BJ (cell line): ENCODE measurements around the gene DCAF12. TPM values are rescaled to one million over a fixed set of nuclear protein-coding genes. Genes with fewer than 3 reads are reported as not detected.

Experiments
- CTCF ChIA-PET: fragments of 350-600 bp; formaldehyde crosslinking; extraction: SDS; loops from one replicate; lab custom pipeline; 2021; ENCODE audit warnings: antibody characterized with exemption, inconsistent platforms; lab: Yijun Ruan, JAX
- POLR2A ChIA-PET: fragments of 300-600 bp; sonication (Branson Sonifier 250); formaldehyde crosslinking; extraction: SDS; loops from one replicate; lab custom pipeline; 2021; ENCODE audit warnings: antibody characterized with exemption; lab: Charles Lee
- DNase-seq: peaks from one replicate; pipeline ENCODE4 v3.0.0-alpha.2; 2011; ENCODE audit warnings: low read depth
- H3K27me3 ChIP-seq: 2 replicates; pipeline ENCODE4 v1.6.0; 2011; ENCODE audit warnings: low read length; ENCODE audit not compliant: control insufficient read depth, insufficient read depth
- H3K36me3 ChIP-seq: 2 replicates; pipeline ENCODE4 v1.5.1; 2011; ENCODE audit warnings: low read length; ENCODE audit not compliant: control insufficient read depth, insufficient read depth
- H3K4me3 ChIP-seq: 2 replicates; pipeline ENCODE4 v1.5.1; 2011; ENCODE audit warnings: low read depth, mild to moderate bottlenecking, control low read depth, low read length
- CTCF ChIP-seq: IDR thresholded peaks from 2 replicates; pipeline ENCODE4 v1.5.1; 2011; ENCODE audit warnings: low read depth, mild to moderate bottlenecking, control low read depth, inconsistent platforms, low read length, moderate library complexity; ENCODE audit not compliant: insufficient read depth
- polyA plus RNA-seq: library from polyadenylated mRNA; depleted of rRNA; stranded (reverse); fragments of >200 nt; gene quantifications from 2 replicates; pipeline ENCODE4 v1.2.3, GENCODE V29; 2011

The DCAF12 gene
- polyA plus RNA-seq, 1 experiment = 37.0 TPM

DNA sequence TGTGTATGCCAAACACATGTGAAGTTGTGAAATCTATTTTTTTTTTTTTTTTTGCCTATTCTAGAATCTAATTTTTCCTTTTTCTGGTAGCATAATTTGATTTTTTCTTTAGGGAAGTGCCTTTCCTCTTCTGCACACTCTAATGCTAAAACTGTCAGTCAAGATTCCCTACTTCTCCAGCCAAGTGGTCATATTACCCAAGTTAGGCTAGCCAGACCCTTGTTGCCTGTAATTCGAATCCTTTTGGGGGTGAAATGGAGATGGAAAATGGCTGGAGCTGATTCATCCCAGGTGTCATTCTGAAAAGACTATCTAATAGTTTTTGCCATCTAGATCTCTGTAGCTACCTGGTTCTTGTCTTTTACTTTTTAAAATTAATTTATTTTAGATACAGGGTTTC, 27.6 kb upstream of the DCAF12 start:
- CTCF ChIA-PET = no interaction called here

GRCh38 chr9:34151398-34151797, 24.9 kb upstream of the DCAF12 start:
- H3K36me3 ChIP-seq = no peaks in the 10 kb centered on the region
- H3K4me3 ChIP-seq = no peak overlapping the region
- 0 out of 2 replicates have a peak, but pooled peaks cover 1% of the 10 kb centered on the region for H3K27me3 ChIP-seq
- ChIA-PET CTCF (interaction anchor here (1.4 kb wide), 1 partner anchor 10 kb away, joined by 4 read pairs; no protein-coding TSS in a partner anchor), POLR2A (no interaction called here)
- DNase-seq = no peak
- no peak for TF ChIP-seq CTCF

More for the DNA sequence above, 27.6 kb upstream of the DCAF12 start:
- no peak for DNase-seq
- POLR2A ChIA-PET = no interaction called here
- H3K27me3 ChIP-seq = 0 out of 2 replicates have a peak, but pooled peaks cover 1% of the 10 kb centered on the region
- no peaks in the 10 kb centered on the region for H3K36me3 ChIP-seq
- H3K4me3 ChIP-seq = no peak overlapping the region
- TF ChIP-seq CTCF = no peak

DNA sequence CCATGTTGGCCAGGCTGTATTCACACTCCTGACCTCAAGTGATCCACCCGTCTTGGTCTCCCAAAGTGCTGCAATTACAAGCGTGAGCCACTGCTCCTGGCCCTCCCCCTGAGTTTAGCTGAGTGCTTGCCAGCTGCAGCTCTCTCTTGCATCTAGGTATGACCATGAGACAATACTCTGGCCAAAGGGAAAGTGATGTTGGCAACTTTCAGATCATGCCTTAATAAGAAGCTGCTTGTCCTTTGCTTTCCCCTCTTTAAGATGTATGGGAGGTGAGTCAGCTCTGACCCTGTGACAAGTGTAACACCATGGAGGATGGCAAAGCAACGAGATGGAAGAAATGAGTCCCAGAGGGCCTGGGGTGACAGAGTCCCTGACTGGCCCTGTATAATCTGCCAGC, 18.7 kb upstream of the DCAF12 start:
- CTCF ChIA-PET = interaction anchor here (1.3 to 1.5 kb wide), 2 partner anchors 14 to 107 kb away, joined by 4 read pairs; no protein-coding TSS in a partner anchor
- no peak for DNase-seq
- TF ChIP-seq CTCF = no peak
- H3K36me3 ChIP-seq = no peaks in the 10 kb centered on the region
- no peak overlapping the region for H3K4me3 ChIP-seq
- POLR2A ChIA-PET = no interaction called here
- no peaks in the 10 kb centered on the region for H3K27me3 ChIP-seq

- DNase-seq = no peak
- CTCF ChIA-PET = no interaction called here
- POLR2A ChIA-PET = no interaction called here
- H3K27me3 ChIP-seq = no peaks in the 10 kb centered on the region
- no peaks in the 10 kb centered on the region for H3K36me3 ChIP-seq
- no peak for TF ChIP-seq CTCF
- H3K4me3 ChIP-seq = no peak overlapping the region
These were observed 16.6 kb upstream of the DCAF12 start for GRCh38 chr9:34143116-34143515.

DNA sequence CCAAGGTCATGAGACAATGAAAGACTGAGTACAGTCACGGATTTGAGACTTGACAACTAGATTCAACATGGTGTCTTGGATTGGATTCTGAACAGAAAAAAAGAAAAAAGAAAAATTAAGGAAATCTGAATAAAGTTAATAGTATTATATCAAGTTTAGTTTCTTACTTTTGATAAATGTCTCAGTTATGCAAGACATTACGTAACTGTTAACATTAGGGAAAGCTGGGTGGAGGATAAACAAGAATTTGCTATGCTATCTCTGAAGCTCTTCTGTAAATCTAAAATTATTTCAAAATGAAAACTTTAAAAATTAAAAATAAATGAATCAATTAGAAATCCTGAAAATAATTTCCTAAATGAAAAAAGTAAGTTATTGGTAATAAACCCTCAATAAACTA, 14.4 kb upstream of the DCAF12 start:
- TF ChIP-seq CTCF = no peak
- CTCF ChIA-PET = interaction anchor here (1.1 to 1.8 kb wide), 3 partner anchors 11 to 112 kb away, joined by 3 to 5 read pairs (median 4); partner anchors contain the start of gene DCAF12
- POLR2A ChIA-PET = interaction anchor here (0.7 kb wide), 1 partner anchor 15 kb away, joined by 3 read pairs; no protein-coding TSS in a partner anchor
- Histone ChIP-seq H3K27me3 (no peaks in the 10 kb centered on the region), H3K4me3 (no peak overlapping the region), H3K36me3 (no peaks in the 10 kb centered on the region)
- DNase-seq = no peak
